HCT116 (cell line): ENCODE measurements around the gene MAP2K6. TPM values are rescaled to one million over a fixed set of nuclear protein-coding genes. Genes with fewer than 3 reads are reported as not detected.

Experiments
- ATAC-seq: fragments of 200-7000 bp; cut with Tn5 transposase; 2 replicates; pipeline ENCODE4 v1.9.1; 2020; ENCODE audit warnings: mild to moderate bottlenecking, moderate library complexity
- BruUV-seq: library from RNA; stranded (reverse); fragments of 400-500 nt; replicated peaks from 2 replicates; lab custom pipeline; 2021; lab: Mats Ljungman, UMichigan
- CTCF ChIA-PET: fragments of 300-600 bp; sonication (Branson Sonifier 250); formaldehyde crosslinking; loops from one replicate; lab custom pipeline; 2021; ENCODE audit warnings: antibody characterized with exemption; lab: Charles Lee
- POLR2A ChIA-PET: fragments of 300-600, 350-600 bp; sonication (Branson Sonifier 250); formaldehyde crosslinking; loops from one replicate; lab custom pipeline; 2021; ENCODE audit warnings: antibody characterized with exemption; lab: Charles Lee
- RAD21 ChIA-PET, 2 experiments: fragments of 300-600 bp; sonication (Branson Sonifier 250); formaldehyde crosslinking; loops; one replicate each; lab custom pipeline; 2023; ENCODE audit warnings: low total read pairs in 2 of 2; ENCODE audit not compliant: uncharacterized antibody in 2 of 2, unreplicated experiment in 2 of 2, low non-redundant PET in 1 of 2; lab: Charles Lee
- DNase-seq: peaks from one replicate; pipeline ENCODE4 v3.0.0-alpha.2; 2010; ENCODE audit warnings: low read depth, low spot score
- H2AFZ ChIP-seq: fragments of 200-600 bp; shearing (Covaris generic), sonication (generic); 2 replicates; pipeline ENCODE4 v1.6.1; 2017; ENCODE audit warnings: low read depth, mixed run types, mixed read lengths, antibody characterized with exemption, low read length; ENCODE audit not compliant: poor library complexity, severe bottlenecking
- H3K27ac ChIP-seq: 2 replicates; pipeline ENCODE4 v1.5.1; 2012; ENCODE audit warnings: low read depth, low read length
- H3K27me3 ChIP-seq: fragments of 200-600 bp; sonication (generic); 2 replicates; pipeline ENCODE4 v1.6.1; 2016; ENCODE audit warnings: mixed run types, low read length, mixed read lengths; ENCODE audit not compliant: insufficient read depth
- H3K36me3 ChIP-seq, 2 experiments: fragments of 200-500 bp in 1 of 2; fragments of 200-600 bp in 1 of 2; sonication (Bioruptor generic) in 1 of 2; sonication (generic) in 1 of 2; 2 replicates each; pipeline versions ENCODE4 v1.5.1 to v1.6.1; 2014 to 2016; ENCODE audit warnings: low read length in 2 of 2, inconsistent platforms in 1 of 2, mixed read lengths in 1 of 2, mixed run types in 1 of 2; ENCODE audit not compliant: insufficient read depth in 2 of 2, control insufficient read depth in 1 of 2
- H3K4me1 ChIP-seq, 2 experiments: fragments of 200-600 bp in 1 of 2; sonication (generic) in 1 of 2; 2 replicates each; pipeline versions ENCODE4 v1.5.1 to v1.6.1; 2012 to 2017; ENCODE audit warnings: low read length in 2 of 2, inconsistent platforms in 1 of 2, mild to moderate bottlenecking in 1 of 2, mixed read lengths in 1 of 2, mixed run types in 1 of 2, moderate library complexity in 1 of 2; ENCODE audit not compliant: insufficient read depth in 2 of 2, control insufficient read depth in 1 of 2
- H3K4me2 ChIP-seq: fragments of 200-600 bp; sonication (generic); 2 replicates; pipeline ENCODE4 v1.6.1; 2017; ENCODE audit warnings: mixed run types, low read length, mixed read lengths
- H3K4me3 ChIP-seq, 2 experiments: fragments of 200-600 bp in 1 of 2; sonication (generic) in 1 of 2; replicated peaks in 1 of 2; 2 replicates each; pipeline ENCODE4 v1.5.1; 2011 to 2016; ENCODE audit warnings: low read length in 2 of 2, control low read depth in 1 of 2, low read depth in 1 of 2, mild to moderate bottlenecking in 1 of 2, mixed read lengths in 1 of 2, mixed run types in 1 of 2
- H3K79me2 ChIP-seq: fragments of 200-600 bp; sonication (generic); 2 replicates; pipeline ENCODE4 v1.6.1; 2017; ENCODE audit warnings: mild to moderate bottlenecking, mixed run types, low read length, moderate library complexity, mixed read lengths; ENCODE audit not compliant: insufficient read depth
- H3K9ac ChIP-seq: fragments of 200-600 bp; sonication (generic); 2 replicates; pipeline ENCODE4 v1.6.1; 2016; ENCODE audit warnings: low read length, mixed read lengths
- H3K9me2 ChIP-seq: fragments of 200-600 bp; sonication (generic), shearing (Covaris generic); 2 replicates; pipeline ENCODE4 v1.6.1; 2017; ENCODE audit warnings: mixed run types, mild to moderate bottlenecking, moderate library complexity; ENCODE audit not compliant: insufficient read depth
- H3K9me3 ChIP-seq, 2 experiments: fragments of 200-500 bp in 1 of 2; fragments of 200-600 bp in 1 of 2; sonication (Bioruptor generic) in 1 of 2; sonication (generic) in 1 of 2; 2 replicates each; pipeline ENCODE4 v1.6.1; 2014 to 2017; ENCODE audit warnings: low read length in 2 of 2, mixed read lengths in 2 of 2, inconsistent platforms in 1 of 2, low read depth in 1 of 2, mild to moderate bottlenecking in 1 of 2, mixed run types in 1 of 2, moderate library complexity in 1 of 2; ENCODE audit not compliant: control insufficient read depth in 1 of 2, insufficient read depth in 1 of 2
- H4K20me1 ChIP-seq: fragments of 200-600 bp; sonication (generic), shearing (Covaris generic); 2 replicates; pipeline ENCODE4 v1.6.1; 2017; ENCODE audit warnings: mixed run types, mild to moderate bottlenecking, moderate library complexity; ENCODE audit not compliant: insufficient read depth
- CBX3 ChIP-seq: IDR thresholded peaks from 2 replicates; pipeline ENCODE4 v1.6.1; 2012; ENCODE audit warnings: low read depth
- ELF1 ChIP-seq: IDR thresholded peaks from 2 replicates; pipeline ENCODE4 v1.6.1; 2012; ENCODE audit warnings: low read depth, borderline replicate concordance
- EZH2 ChIP-seq: fragments of 200-600 bp; sonication (generic); IDR thresholded peaks from 2 replicates; pipeline ENCODE4 v1.6.1; 2017; ENCODE audit warnings: antibody characterized with exemption, mixed run types
- EZH2phosphoT487 ChIP-seq: fragments of 200-600 bp; IDR thresholded peaks from 2 replicates; pipeline ENCODE4 v1.6.1; 2018; ENCODE audit warnings: antibody characterized with exemption, borderline replicate concordance
- JUND ChIP-seq: IDR thresholded peaks from 2 replicates; pipeline ENCODE4 v1.6.1; 2012
- POLR2AphosphoS5 ChIP-seq: IDR thresholded peaks from 2 replicates; pipeline ENCODE4 v1.6.1; 2011; ENCODE audit warnings: mild to moderate bottlenecking, low read depth, low read length, moderate library complexity
- RAD21 ChIP-seq: IDR thresholded peaks from 2 replicates; pipeline ENCODE4 v1.6.1; 2012; ENCODE audit warnings: low read depth, mild to moderate bottlenecking
- SIN3A ChIP-seq: IDR thresholded peaks from 2 replicates; pipeline ENCODE4 v1.6.1; 2012; ENCODE audit warnings: low read depth
- SP1 ChIP-seq: IDR thresholded peaks from 2 replicates; pipeline ENCODE4 v1.6.1; 2012; ENCODE audit warnings: low read depth
- TCF7L2 ChIP-seq: IDR thresholded peaks from 2 replicates; pipeline ENCODE4 v1.7.0; 2011; ENCODE audit warnings: borderline replicate concordance, inconsistent platforms; ENCODE audit not compliant: insufficient read depth, insufficient read length; ENCODE audit errors: extremely low read depth
- YY1 ChIP-seq: IDR thresholded peaks from 2 replicates; pipeline ENCODE4 v1.6.1; 2011; ENCODE audit warnings: low read length, low read depth, moderate library complexity, mild to moderate bottlenecking; ENCODE audit not compliant: insufficient replicate concordance; ENCODE audit errors: extremely low read depth
- ZFX ChIP-seq: fragments of 450-650 bp; IDR thresholded peaks from 2 replicates; pipeline ENCODE4 v1.6.1; 2017
- intact Hi-C: fragments of 100-400 bp; cut with micrococcal nuclease; formaldehyde crosslinking; loops from 2 replicates; pipeline ENCODE4 v1.10.0; 2022
- total RNA-seq: library from RNA; stranded (reverse); gene quantifications from one replicate; pipeline ENCODE4 v1.2.1, GENCODE V29; 2021; ENCODE audit not compliant: unreplicated experiment
- TF ChIP-seq, protein P1 (sequence below): IDR thresholded peaks from 2 replicates; pipeline ENCODE4 v1.6.1; 2012; ENCODE audit warnings: low read depth

MAP2K6 gene
- total RNA-seq, 1 experiment from 2014 or later = 0.22 TPM

DNA sequence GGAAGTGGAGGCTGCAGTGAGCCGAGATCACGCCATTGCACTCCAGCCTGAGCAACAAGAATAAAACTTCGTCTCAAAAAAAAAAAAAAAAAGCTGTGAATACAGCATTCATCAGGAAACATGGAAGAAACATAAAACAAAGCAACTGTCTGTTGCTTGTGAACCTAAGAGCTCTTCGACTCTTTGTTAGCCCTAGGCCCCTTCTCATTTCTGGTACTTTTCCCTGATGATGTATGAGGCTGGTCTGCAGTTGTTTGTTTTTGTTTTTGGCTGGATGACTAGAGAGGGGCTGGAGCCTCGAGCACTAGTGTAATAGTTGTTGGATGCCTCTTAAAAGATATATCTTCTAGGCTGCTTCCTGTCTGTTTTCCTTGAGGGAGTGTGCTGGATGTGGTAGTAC is 113.5 kb downstream of the MAP2K6 start:
- ChIA-PET POLR2A (no interaction called here), RAD21 (no interaction called here), CTCF (interaction anchor here (0.8 kb wide), 1 partner anchor 79 kb away, joined by 3 read pairs; no protein-coding TSS in a partner anchor)
- H3K36me3 ChIP-seq = no peaks in the 10 kb centered on the region
- H4K20me1 ChIP-seq = no peaks in the 10 kb centered on the region
- BruUV-seq = no TSS peak
- no peak overlapping the region for H3K4me3 ChIP-seq
- H3K4me1 ChIP-seq = no peaks in the 10 kb centered on the region
- intact Hi-C loops = loop anchor here (5.0 kb wide), 2 partner anchors 281 to 1024 kb away; no protein-coding TSS in a partner anchor
- no peak overlapping the region for H3K27ac ChIP-seq
- H3K4me2 ChIP-seq = no peak overlapping the region
- TF ChIP-seq JUND = no peak
- no peak for TF ChIP-seq RAD21
- TF ChIP-seq YY1 = no peak
- TF ChIP-seq ZFX = no peak
- no peak for TF ChIP-seq CBX3
- no peak for TF ChIP-seq EZH2phosphoT487
- no peak for TF ChIP-seq ELF1
- TF ChIP-seq POLR2AphosphoS5 = no peak
- no peak for TF ChIP-seq SP1
- no peak for TF ChIP-seq TCF7L2
- ATAC-seq (no peak), DNase-seq (no peak)
- no peaks in the 10 kb centered on the region for H3K9me2 ChIP-seq
- no peaks in the 10 kb centered on the region for H3K27me3 ChIP-seq
- H3K79me2 ChIP-seq = no peaks in the 10 kb centered on the region
- no peak overlapping the region for H2AFZ ChIP-seq
- H3K9ac ChIP-seq = no peak overlapping the region
- no peaks in the 10 kb centered on the region for H3K9me3 ChIP-seq

DNA sequence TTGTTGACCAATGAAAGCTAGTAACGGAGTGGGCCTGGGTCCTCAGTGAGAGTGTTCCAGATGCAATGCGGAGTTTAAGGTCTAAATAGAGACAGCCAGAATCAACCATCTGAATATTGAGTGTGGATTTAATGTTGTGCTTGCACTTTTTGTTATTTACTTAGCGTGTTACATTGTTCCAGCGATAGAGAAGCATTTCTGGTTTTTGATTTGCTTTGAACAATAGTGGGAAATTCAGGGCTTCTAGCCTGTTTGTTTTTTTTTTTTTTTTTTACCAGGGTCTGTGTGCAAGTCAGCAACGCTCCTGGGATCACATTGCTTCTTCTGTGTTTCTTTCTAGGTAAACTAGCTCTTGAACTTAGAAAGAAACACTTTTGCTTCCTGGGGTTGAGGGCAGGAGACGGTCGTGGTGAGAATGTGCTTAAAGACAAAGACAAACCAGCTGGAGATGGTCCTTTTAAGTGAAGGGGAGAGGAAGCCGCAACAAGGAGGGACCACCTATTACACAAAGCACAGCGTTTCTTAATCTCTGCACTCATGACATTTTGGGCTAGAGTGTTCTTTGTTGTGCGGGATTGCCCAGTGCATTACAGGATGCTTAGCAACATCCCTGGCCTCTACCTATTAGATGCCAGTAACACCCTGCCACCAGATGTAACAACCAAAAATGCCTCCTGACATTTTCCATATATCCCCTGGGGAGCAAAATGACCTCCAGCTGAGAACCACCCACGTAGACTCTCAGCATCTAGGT is 119.2 kb downstream of the MAP2K6 start:
- intact Hi-C loops = no loop called here
- H4K20me1 ChIP-seq = no peaks in the 10 kb centered on the region
- ChIA-PET RAD21 (no interaction called here), CTCF (interaction anchor here (1.2 kb wide), 1 partner anchor 14 kb away, joined by 3 read pairs; no protein-coding TSS in a partner anchor), POLR2A (no interaction called here)
- DNase-seq = no peak
- ATAC-seq = no peak
- no peaks in the 10 kb centered on the region for H3K27me3 ChIP-seq
- H3K27ac ChIP-seq = no peak overlapping the region
- H3K9me3 ChIP-seq = no peaks in the 10 kb centered on the region
- no peak overlapping the region for H2AFZ ChIP-seq
- H3K36me3 ChIP-seq = no peaks in the 10 kb centered on the region
- no peak overlapping the region for H3K4me3 ChIP-seq
- BruUV-seq = no TSS peak
- no peaks in the 10 kb centered on the region for H3K9me2 ChIP-seq
- H3K4me2 ChIP-seq = no peak overlapping the region
- H3K9ac ChIP-seq = no peak overlapping the region
- H3K79me2 ChIP-seq = no peaks in the 10 kb centered on the region
- H3K4me1 ChIP-seq = no peaks in the 10 kb centered on the region
- TF ChIP-seq, protein P1, sequence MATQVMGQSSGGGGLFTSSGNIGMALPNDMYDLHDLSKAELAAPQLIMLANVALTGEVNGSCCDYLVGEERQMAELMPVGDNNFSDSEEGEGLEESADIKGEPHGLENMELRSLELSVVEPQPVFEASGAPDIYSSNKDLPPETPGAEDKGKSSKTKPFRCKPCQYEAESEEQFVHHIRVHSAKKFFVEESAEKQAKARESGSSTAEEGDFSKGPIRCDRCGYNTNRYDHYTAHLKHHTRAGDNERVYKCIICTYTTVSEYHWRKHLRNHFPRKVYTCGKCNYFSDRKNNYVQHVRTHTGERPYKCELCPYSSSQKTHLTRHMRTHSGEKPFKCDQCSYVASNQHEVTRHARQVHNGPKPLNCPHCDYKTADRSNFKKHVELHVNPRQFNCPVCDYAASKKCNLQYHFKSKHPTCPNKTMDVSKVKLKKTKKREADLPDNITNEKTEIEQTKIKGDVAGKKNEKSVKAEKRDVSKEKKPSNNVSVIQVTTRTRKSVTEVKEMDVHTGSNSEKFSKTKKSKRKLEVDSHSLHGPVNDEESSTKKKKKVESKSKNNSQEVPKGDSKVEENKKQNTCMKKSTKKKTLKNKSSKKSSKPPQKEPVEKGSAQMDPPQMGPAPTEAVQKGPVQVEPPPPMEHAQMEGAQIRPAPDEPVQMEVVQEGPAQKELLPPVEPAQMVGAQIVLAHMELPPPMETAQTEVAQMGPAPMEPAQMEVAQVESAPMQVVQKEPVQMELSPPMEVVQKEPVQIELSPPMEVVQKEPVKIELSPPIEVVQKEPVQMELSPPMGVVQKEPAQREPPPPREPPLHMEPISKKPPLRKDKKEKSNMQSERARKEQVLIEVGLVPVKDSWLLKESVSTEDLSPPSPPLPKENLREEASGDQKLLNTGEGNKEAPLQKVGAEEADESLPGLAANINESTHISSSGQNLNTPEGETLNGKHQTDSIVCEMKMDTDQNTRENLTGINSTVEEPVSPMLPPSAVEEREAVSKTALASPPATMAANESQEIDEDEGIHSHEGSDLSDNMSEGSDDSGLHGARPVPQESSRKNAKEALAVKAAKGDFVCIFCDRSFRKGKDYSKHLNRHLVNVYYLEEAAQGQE = no peak
- TF ChIP-seq YY1 (no peak), CBX3 (no peak), JUND (no peak), EZH2 (no peak), POLR2AphosphoS5 (no peak), SP1 (no peak), SIN3A (no peak), ELF1 (no peak)
